WTC11 (cell line): Measurements from ENCODE around the gene RMDN3.
A peak's percentile ranks its signal among the peaks of the same experiment; 100 is the strongest.

Source experiments
- ATF6 ChIP-seq: sonication (generic); formaldehyde crosslinking; IDR thresholded peaks from 2 replicates; pipeline ENCODE4 v1.8.1; 2023; ENCODE audit warnings: mild to moderate bottlenecking, missing genetic modification reagents
- CBFB ChIP-seq: sonication (generic); formaldehyde crosslinking; IDR thresholded peaks from 2 replicates; pipeline ENCODE4 v1.8.1; 2022; ENCODE audit warnings: mild to moderate bottlenecking, low read depth, missing genetic modification reagents
- CTCF ChIP-seq: fragments of 200-600 bp; IDR thresholded peaks from 2 replicates; pipeline ENCODE4 v1.8.0; 2022; ENCODE audit warnings: antibody characterized with exemption
- MAX ChIP-seq: sonication (generic); formaldehyde crosslinking; IDR thresholded peaks from 2 replicates; pipeline ENCODE4 v1.8.0; 2022; ENCODE audit warnings: mild to moderate bottlenecking, missing genetic modification reagents
- NR2C2 ChIP-seq: sonication (generic); formaldehyde crosslinking; IDR thresholded peaks from 2 replicates; pipeline ENCODE4 v1.8.0; 2022; ENCODE audit warnings: mild to moderate bottlenecking, missing genetic modification reagents
- USF2 ChIP-seq: sonication (generic); formaldehyde crosslinking; IDR thresholded peaks from 2 replicates; pipeline ENCODE4 v1.8.1; 2023; ENCODE audit warnings: mild to moderate bottlenecking, missing genetic modification reagents, moderate library complexity
- ZNF232 ChIP-seq: sonication (generic); formaldehyde crosslinking; IDR thresholded peaks from 2 replicates; pipeline ENCODE4 v1.8.0; 2022; ENCODE audit warnings: mild to moderate bottlenecking, missing genetic modification reagents
- ZNF263 ChIP-seq: sonication (generic); formaldehyde crosslinking; IDR thresholded peaks from 2 replicates; pipeline ENCODE4 v1.8.1; 2022; ENCODE audit warnings: low read depth, mild to moderate bottlenecking, moderate library complexity, missing genetic modification reagents

- TF ChIP-seq CTCF (no peak), MAX (CRISPR knock-in tag) (peak; percentile 65; the same call in 1 of the 2 replicates), NR2C2 (CRISPR knock-in tag) (no peak), ZNF232 (peak; percentile 85), ZNF263 (CRISPR knock-in tag) (no peak), USF2 (no peak; the same call in none of the 2 replicates), CBFB (CRISPR knock-in tag) (no peak; the same call in 1 of the 2 replicates), ATF6 (CRISPR knock-in tag) (no peak)
Measured at GRCh38 chr15:40754883-40755811, at the start of gene RMDN3.
